Measurements from ENCODE around the gene COA6. TPM values are rescaled to one million over a fixed set of nuclear protein-coding genes. Genes with fewer than 3 reads are reported as not detected.

The COA6 gene
- 28.6 and 43.2 TPM in 2 replicates for total RNA-seq

GRCh38 chr1:234373064-234373958 is at the start of gene COA6:
COA6 (plus strand) TSS chr1:234373456; CDS start chr1:234373467, 11 bp downstream.

Other genes starting within 250 kb of the COA6 start
- gene TARBP1, start 105.7 kb downstream of the COA6 start, total RNA-seq = 21.6 and 23.4 TPM in 2 replicates
- 39.3 and 62.9 TPM in 2 replicates for gene IRF2BP2, start 236.7 kb downstream of the COA6 start, total RNA-seq

Measured in epithelial cell of umbilical artery (primary cell).